Immature natural killer cell (primary cell): ENCODE data around the gene COG8. TPM values are rescaled to one million over a fixed set of nuclear protein-coding genes. Genes with fewer than 3 reads are reported as not detected.

Experiments used
- DNase-seq, 3 donors: peaks; one replicate each; pipeline ENCODE4 v3.0.0; 2022; ENCODE audit warnings: mixed read lengths in 1 of 3
- H3K27ac Mint-ChIP-seq, 6 donors: one replicate each; pipeline ENCODE4 v1.8.0; 2020; ENCODE audit warnings: mixed read lengths in 6 of 6, mild to moderate bottlenecking in 5 of 6, inconsistent platforms in 4 of 6, moderate library complexity in 3 of 6
- H3K27me3 Mint-ChIP-seq, 3 donors: one replicate each; pipeline ENCODE4 v1.8.0; 2020 to 2021; ENCODE audit warnings: low read depth in 3 of 3, mild to moderate bottlenecking in 3 of 3, mixed read lengths in 3 of 3, moderate library complexity in 3 of 3, inconsistent platforms in 1 of 3
- H3K36me3 Mint-ChIP-seq, 3 donors: one replicate each; pipeline ENCODE4 v1.8.0; 2020; ENCODE audit warnings: mixed read lengths in 3 of 3, inconsistent platforms in 2 of 3, mild to moderate bottlenecking in 2 of 3
- H3K4me1 Mint-ChIP-seq, 2 donors: one replicate each; pipeline ENCODE4 v1.8.0; 2020; ENCODE audit warnings: inconsistent platforms in 2 of 2, mild to moderate bottlenecking in 2 of 2, mixed read lengths in 2 of 2, moderate library complexity in 1 of 2
- H3K4me3 Mint-ChIP-seq, 5 donors: one replicate each; pipeline ENCODE4 v1.8.0; 2020; ENCODE audit warnings: mild to moderate bottlenecking in 5 of 5, mixed read lengths in 5 of 5, inconsistent platforms in 3 of 5, moderate library complexity in 3 of 5
- H3K9me3 Mint-ChIP-seq, 6 donors: one replicate each; pipeline ENCODE4 v1.8.0; 2020; ENCODE audit warnings: mild to moderate bottlenecking in 6 of 6, mixed read lengths in 6 of 6, inconsistent platforms in 4 of 6, moderate library complexity in 3 of 6
- polyA plus RNA-seq, 3 donors: library from polyadenylated mRNA; unstranded; fragments of 300-500 nt; fragmentation: Illumina TruSeq; gene quantifications; one replicate each; pipeline ENCODE4 v1.2.3, GENCODE V29; 2021

COG8 gene
- polyA plus RNA-seq, 3 donors from 2014 or later, result 36.6 to 52.0 (median 44.4) TPM

- peaks cover 0 to 10% (median 6%) of the 10 kb centered on the region in 3 donors for H3K36me3 Mint-ChIP-seq
- peak; percentile 53 to 64 (median 56) for DNase-seq
- H3K27ac Mint-ChIP-seq, result peak overlapping the region in 2 of 6 donors; percentile 72 to 73
- H3K4me1 Mint-ChIP-seq, result peaks cover 0 to 3% of the 10 kb centered on the region in 2 donors
- no peaks in the 10 kb centered on the region for H3K27me3 Mint-ChIP-seq
- no peak overlapping the region for H3K4me3 Mint-ChIP-seq
- no peaks in the 10 kb centered on the region for H3K9me3 Mint-ChIP-seq
Measured at GRCh38 chr16:69286941-69287713, 52.2 kb downstream of the COG8 start.

GRCh38 chr16:69285240-69285639, 54.1 kb downstream of the COG8 start:
- peaks cover 0 to 10% (median 6%) of the 10 kb centered on the region in 3 donors for H3K36me3 Mint-ChIP-seq
- no peaks in the 10 kb centered on the region for H3K27me3 Mint-ChIP-seq
- no peak overlapping the region for H3K27ac Mint-ChIP-seq
- no peak for DNase-seq
- H3K4me1 Mint-ChIP-seq, result peaks cover 0 to 3% of the 10 kb centered on the region in 2 donors
- H3K9me3 Mint-ChIP-seq, result no peaks in the 10 kb centered on the region
- H3K4me3 Mint-ChIP-seq, result no peak overlapping the region

GRCh38 chr16:69283851-69284250, 55.5 kb downstream of the COG8 start:
- H3K9me3 Mint-ChIP-seq, result no peaks in the 10 kb centered on the region
- H3K36me3 Mint-ChIP-seq, result peaks cover 0 to 6% (median 6%) of the 10 kb centered on the region in 3 donors
- H3K27ac Mint-ChIP-seq, result peak overlapping the region in 1 of 6 donors; percentile 72
- H3K4me1 Mint-ChIP-seq, result peaks cover 0 to 5% of the 10 kb centered on the region in 2 donors
- DNase-seq, result no peak
- H3K27me3 Mint-ChIP-seq, result no peaks in the 10 kb centered on the region
- H3K4me3 Mint-ChIP-seq, result no peak overlapping the region

- Mint-ChIP-seq H3K36me3 (peaks cover 3 to 10% (median 8%) of the 10 kb centered on the region in 3 donors), H3K27ac (peak overlapping the region in 3 of 6 donors; percentile 42 to 62 (median 57)), H3K4me3 (no peak overlapping the region), H3K4me1 (peaks cover 3 to 12% of the 10 kb centered on the region in 2 donors), H3K9me3 (no peaks in the 10 kb centered on the region), H3K27me3 (no peaks in the 10 kb centered on the region)
- no peak for DNase-seq
Measured at GRCh38 chr16:69277413-69277812, 62.0 kb downstream of the COG8 start.

Other genes with a start within 250 kb of the COG8 start
- under 1 TPM in 2 of 3 donors, not detected in 1; 0.32 to 0.35 TPM for gene HAS3, start 233.9 kb downstream of the COG8 start, polyA plus RNA-seq
- gene CHTF8, start 207.0 kb downstream of the COG8 start, polyA plus RNA-seq, result 100 to 1,000 TPM; 134 to 160 (median 150) TPM
- 10 to 100 TPM; 38.8 to 69.1 (median 50.4) TPM for gene UTP4, start 206.9 kb downstream of the COG8 start, polyA plus RNA-seq
- gene SNTB2, start 152.4 kb downstream of the COG8 start, polyA plus RNA-seq, result 10 to 100 TPM; 16.7 to 23.1 (median 17.7) TPM
- gene VPS4A, start 28.2 kb downstream of the COG8 start, polyA plus RNA-seq, result 10 to 100 TPM; 26.5 to 52.0 (median 30.9) TPM
- 1 to 10 TPM; 6.3 to 10.0 (median 6.3) TPM for gene PDF, start 9.0 kb downstream of the COG8 start, polyA plus RNA-seq
- 10 to 100 TPM; 13.0 to 24.9 (median 23.2) TPM for gene NIP7, start 208 bp upstream of the COG8 start, polyA plus RNA-seq
- not detected for gene TMED6, start 12.2 kb upstream of the COG8 start, polyA plus RNA-seq
- gene TERF2, start 46.4 kb upstream of the COG8 start, polyA plus RNA-seq, result 10 to 100 TPM; 10.8 to 25.2 (median 17.0) TPM
- gene CYB5B, start 85.1 kb upstream of the COG8 start, polyA plus RNA-seq, result 100 to 1,000 TPM; 210 to 235 (median 233) TPM
- gene NFAT5, start 226.4 kb upstream of the COG8 start, polyA plus RNA-seq, result 10 to 100 TPM in 1 of 3 donors, 1 to 10 TPM in 2; 5.4 to 17.5 (median 7.9) TPM